H1 (cell line): ENCODE data around the gene UNC13D. TPM values are rescaled to one million over a fixed set of nuclear protein-coding genes. Genes with fewer than 3 reads are reported as not detected.

ENCODE experiments used
- CTCF ChIA-PET: fragments of 300-600 bp; sonication (Branson Sonifier 250); formaldehyde crosslinking; loops from one replicate; lab custom pipeline; 2021; ENCODE audit not compliant: partially characterized antibody; lab: Charles Lee
- POLR2A ChIA-PET: fragments of 300-600 bp; sonication (Branson Sonifier 250); formaldehyde crosslinking; loops from one replicate; lab custom pipeline; 2021; ENCODE audit warnings: inconsistent platforms; ENCODE audit not compliant: partially characterized antibody; lab: Charles Lee
- DNase-seq, 2 experiments: peaks; one replicate each; pipeline versions ENCODE4 v3.0.0 to v3.0.0-alpha.2; 2010 to 2022; ENCODE audit warnings: low spot score in 2 of 2, low read depth in 1 of 2, mixed read lengths in 1 of 2
- FAIRE-seq: peaks from 2 replicates; lab custom pipeline; 2011; peaks lifted over from hg19 to GRCh38; lab: Jason Lieb, UNC
- H2AFZ ChIP-seq: 2 replicates; pipeline ENCODE4 v1.8.1; 2012; ENCODE audit warnings: low read length, inconsistent platforms
- H2AK5ac ChIP-seq: 2 replicates; pipeline ENCODE4 v1.6.1; 2013; ENCODE audit warnings: low read depth, low read length
- H2BK120ac ChIP-seq: replicated peaks from 2 replicates; pipeline ENCODE3; 2013; ENCODE audit warnings: low read depth, low read length, inconsistent platforms
- H2BK12ac ChIP-seq: 2 replicates; pipeline ENCODE4 v1.6.1; 2013; ENCODE audit warnings: low read depth, low read length
- H2BK15ac ChIP-seq: 2 replicates; pipeline ENCODE4 v1.6.1; 2013; ENCODE audit warnings: low read length
- H2BK20ac ChIP-seq: 2 replicates; pipeline ENCODE4 v1.6.1; 2013; ENCODE audit warnings: low read length
- H2BK5ac ChIP-seq: 2 replicates; pipeline ENCODE4 v1.6.1; 2013; ENCODE audit warnings: low read depth, low read length
- H3K14ac ChIP-seq: 2 replicates; pipeline ENCODE4 v1.6.1; 2013; ENCODE audit warnings: inconsistent platforms; ENCODE audit not compliant: insufficient read length
- H3K18ac ChIP-seq: 2 replicates; pipeline ENCODE4 v1.6.1; 2013; ENCODE audit warnings: low read length; ENCODE audit errors: extremely low read depth
- H3K23ac ChIP-seq: 2 replicates; pipeline ENCODE4 v1.6.1; 2013; ENCODE audit warnings: inconsistent platforms; ENCODE audit not compliant: insufficient read length
- H3K23me2 ChIP-seq: 2 replicates; pipeline ENCODE4 v1.6.1; 2013; ENCODE audit warnings: low read depth, low read length
- H3K27ac ChIP-seq: 2 replicates; pipeline ENCODE4 v1.6.1; 2011; ENCODE audit warnings: low read depth, low read length, inconsistent platforms
- H3K27me3 ChIP-seq, 4 experiments: replicated peaks in 1 of 4; 1 replicate in 1 of 4; 2 replicates in 3 of 4; pipeline versions ENCODE4 v1.6.1 to v1.8.1; 2011 to 2013; ENCODE audit warnings: low read length in 3 of 4, mild to moderate bottlenecking in 3 of 4, inconsistent platforms in 2 of 4, mixed read lengths in 2 of 4, moderate library complexity in 1 of 4; ENCODE audit not compliant: control insufficient read depth in 3 of 4, insufficient read depth in 3 of 4; ENCODE audit errors: extremely low read depth in 1 of 4
- H3K36me3 ChIP-seq, 4 experiments: 2 replicates each; pipeline versions ENCODE4 v1.6.1 to v1.8.1; 2011 to 2013; ENCODE audit warnings: mild to moderate bottlenecking in 4 of 4, low read length in 3 of 4, moderate library complexity in 2 of 4, control low read depth in 1 of 4, inconsistent platforms in 1 of 4; ENCODE audit not compliant: insufficient read depth in 4 of 4, control insufficient read depth in 2 of 4
- H3K4ac ChIP-seq: replicated peaks from 2 replicates; pipeline ENCODE3; 2013; ENCODE audit warnings: low read length, low read depth, mixed read lengths, inconsistent platforms; ENCODE audit not compliant: insufficient read length
- H3K4me1 ChIP-seq, 4 experiments: replicated peaks in 1 of 4; 1 replicate in 1 of 4; 2 replicates in 3 of 4; pipeline versions ENCODE4 v1.6.1 to v1.8.1; 2011 to 2013; ENCODE audit warnings: low read length in 3 of 4, inconsistent platforms in 2 of 4, mixed read lengths in 1 of 4; ENCODE audit not compliant: insufficient read depth in 4 of 4, control insufficient read depth in 3 of 4
- H3K4me2 ChIP-seq, 2 experiments: 2 replicates each; pipeline versions ENCODE4 v1.6.1 to v1.8.1; 2011 to 2013; ENCODE audit warnings: low read depth in 2 of 2, low read length in 2 of 2, control low read depth in 1 of 2, inconsistent platforms in 1 of 2, mild to moderate bottlenecking in 1 of 2; ENCODE audit not compliant: insufficient read depth in 1 of 2
- H3K4me3 ChIP-seq, 4 experiments: fragments of 200-600, 300-600 bp in 1 of 4; sonication (generic), shearing (Covaris generic), sonication (Bioruptor Twin) in 1 of 4; 2 replicates each; pipeline versions ENCODE4 v1.5.1 to v1.8.1; 2011 to 2016; ENCODE audit warnings: low read length in 4 of 4, low read depth in 3 of 4, control low read depth in 2 of 4, inconsistent platforms in 2 of 4, mild to moderate bottlenecking in 2 of 4, mixed read lengths in 1 of 4, moderate library complexity in 1 of 4; ENCODE audit not compliant: insufficient read depth in 2 of 4; ENCODE audit errors: extremely low read depth in 1 of 4
- H3K56ac ChIP-seq: replicated peaks from 2 replicates; pipeline ENCODE3; 2013; ENCODE audit warnings: low read depth, mild to moderate bottlenecking, mixed read lengths, low read length, inconsistent platforms; ENCODE audit not compliant: insufficient read length
- H3K79me1 ChIP-seq: 2 replicates; pipeline ENCODE4 v1.6.1; 2013; ENCODE audit warnings: low read depth, low read length, control low read depth
- H3K79me2 ChIP-seq, 2 experiments: 2 replicates each; pipeline versions ENCODE4 v1.6.1 to v1.8.1; 2012 to 2013; ENCODE audit warnings: low read length in 2 of 2, mild to moderate bottlenecking in 2 of 2, inconsistent platforms in 1 of 2; ENCODE audit not compliant: insufficient read depth in 2 of 2, control insufficient read depth in 1 of 2
- H3K9ac ChIP-seq, 4 experiments: replicated peaks in 1 of 4; 1 replicate in 1 of 4; 2 replicates in 3 of 4; pipeline versions ENCODE4 v1.6.1 to v1.8.1; 2011 to 2013; ENCODE audit warnings: low read depth in 3 of 4, low read length in 3 of 4, control low read depth in 2 of 4, mild to moderate bottlenecking in 2 of 4, moderate library complexity in 2 of 4, inconsistent platforms in 1 of 4; ENCODE audit errors: extremely low read depth in 1 of 4
- H3K9me3 ChIP-seq, 2 experiments: 2 replicates each; pipeline versions ENCODE4 v1.6.1 to v1.8.1; 2012 to 2013; ENCODE audit warnings: mild to moderate bottlenecking in 2 of 2, moderate library complexity in 2 of 2, control low read depth in 1 of 2, inconsistent platforms in 1 of 2, low read depth in 1 of 2, low read length in 1 of 2, mixed read lengths in 1 of 2; ENCODE audit not compliant: insufficient read depth in 2 of 2
- H4K20me1 ChIP-seq, 2 experiments: replicated peaks in 1 of 2; 2 replicates each; pipeline versions ENCODE3 to v1.8.1; 2011 to 2013; ENCODE audit warnings: inconsistent platforms in 2 of 2, low read length in 2 of 2, mild to moderate bottlenecking in 1 of 2; ENCODE audit not compliant: insufficient read depth in 2 of 2, control insufficient read depth in 1 of 2
- H4K5ac ChIP-seq: 2 replicates; pipeline ENCODE4 v1.6.1; 2013; ENCODE audit warnings: low read length, low read depth, mixed read lengths, inconsistent platforms; ENCODE audit not compliant: insufficient read length
- H4K8ac ChIP-seq: 2 replicates; pipeline ENCODE4 v1.8.0; 2013; ENCODE audit warnings: mild to moderate bottlenecking, moderate library complexity, low read length, inconsistent platforms; ENCODE audit not compliant: insufficient read depth; ENCODE audit errors: extremely low read depth
- H4K91ac ChIP-seq: replicated peaks from 2 replicates; pipeline ENCODE3; 2013; ENCODE audit warnings: low read length, mixed read lengths, inconsistent platforms; ENCODE audit not compliant: insufficient read length
- WGBS, 2 experiments: shearing (Covaris generic) in 1 of 2; methylation state at CpG; one replicate each; pipeline versions ENCODE4 v1.1.6 to v1.1.7; 2013 to 2015; ENCODE audit warnings: low lambda C conversion rate in 2 of 2, mixed read lengths in 2 of 2, inconsistent platforms in 1 of 2, low coverage in 1 of 2, missing lambda C conversion rate in 1 of 2; ENCODE audit not compliant: insufficient replicate concordance in 2 of 2, insufficient coverage in 1 of 2, insufficient read length in 1 of 2; ENCODE audit errors: extremely low coverage in 1 of 2, missing lambda C conversion rate in 1 of 2; 5-methylcytosine and 5-hydroxymethylcytosine counted together
- polyA plus RNA-seq, 7 experiments: library from polyadenylated mRNA; depleted of rRNA in 3 of 7; stranded (reverse) in 5 of 7; unstranded in 2 of 7; fragments of >200 nt in 5 of 7; fragments of 200-250 nt in 2 of 7; gene quantifications; 1 replicate in 5 of 7; 2 replicates in 1 of 7; 4 replicates in 1 of 7; pipeline versions ENCODE4 v1.2.1 to v1.2.3, GENCODE V29; 2011 to 2013; ENCODE audit warnings: missing spikeins in 2 of 7, mixed read lengths in 2 of 7
- total RNA-seq: library from RNA; stranded (reverse); fragmentation: NEBNext Ultra II Directional; extraction: Animal tissue kit (Norgen Biotek cat#: 25700); gene quantifications from 2 replicates; pipeline ENCODE4 v1.2.1, GENCODE V29; 2021
- TF ChIP-seq, protein P1 (sequence below): IDR thresholded peaks from 2 replicates; pipeline ENCODE4 v1.6.1; 2012; ENCODE audit warnings: low read length, inconsistent platforms

UNC13D gene
- total and polyA plus RNA-seq, 2 of the 8 experiments (the other 6 are each of a cell fraction or from before 2014, with no cell fraction given) = 3.6 to 8.4 TPM

DNA sequence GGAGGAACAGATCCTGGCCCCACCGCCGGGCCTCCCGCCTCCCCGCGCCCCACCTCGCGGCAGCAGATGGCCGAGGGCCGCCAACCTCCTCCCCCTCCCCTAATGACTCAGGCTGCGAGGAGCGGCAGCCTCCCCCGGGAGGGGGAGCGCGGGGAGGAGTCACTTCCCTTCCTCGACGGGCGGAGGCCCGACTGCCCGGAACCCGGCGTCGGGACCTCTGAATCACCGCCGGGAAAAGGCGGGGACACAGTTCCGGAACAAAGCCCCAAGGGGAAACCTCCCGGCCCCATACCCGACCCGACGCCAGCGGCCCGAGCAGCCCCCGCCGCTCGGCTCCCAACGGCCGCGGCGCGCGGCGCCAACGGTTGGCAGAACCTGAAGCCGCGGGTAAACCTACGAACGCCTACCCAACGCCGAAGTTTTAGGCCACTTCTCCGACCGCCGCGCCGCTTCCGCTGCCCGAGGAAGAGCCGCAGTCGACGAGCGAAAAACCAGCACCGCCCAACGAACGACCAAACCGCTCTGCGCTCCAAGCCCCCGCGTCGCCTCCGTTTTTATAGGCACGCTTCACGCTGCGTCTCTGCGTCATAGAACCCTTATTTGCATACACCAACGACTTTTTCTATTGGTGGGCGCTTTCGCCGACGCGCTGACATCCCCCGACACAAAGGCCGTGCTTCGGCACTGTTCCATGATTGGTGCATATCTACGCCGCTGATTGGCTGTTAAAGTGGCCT lies 64.8 kb downstream of the UNC13D start:
- FAIRE-seq = peak; percentile 94
- POLR2A ChIA-PET = interaction anchor here (0.6 to 8.5 kb wide), 102 partner anchors 9 to 1507 kb away, joined by 3 to 425 read pairs (median 4); partner anchors contain the start of genes AANAT, FDXR, GALK1 and ITGB4
- TF ChIP-seq, protein P1, sequence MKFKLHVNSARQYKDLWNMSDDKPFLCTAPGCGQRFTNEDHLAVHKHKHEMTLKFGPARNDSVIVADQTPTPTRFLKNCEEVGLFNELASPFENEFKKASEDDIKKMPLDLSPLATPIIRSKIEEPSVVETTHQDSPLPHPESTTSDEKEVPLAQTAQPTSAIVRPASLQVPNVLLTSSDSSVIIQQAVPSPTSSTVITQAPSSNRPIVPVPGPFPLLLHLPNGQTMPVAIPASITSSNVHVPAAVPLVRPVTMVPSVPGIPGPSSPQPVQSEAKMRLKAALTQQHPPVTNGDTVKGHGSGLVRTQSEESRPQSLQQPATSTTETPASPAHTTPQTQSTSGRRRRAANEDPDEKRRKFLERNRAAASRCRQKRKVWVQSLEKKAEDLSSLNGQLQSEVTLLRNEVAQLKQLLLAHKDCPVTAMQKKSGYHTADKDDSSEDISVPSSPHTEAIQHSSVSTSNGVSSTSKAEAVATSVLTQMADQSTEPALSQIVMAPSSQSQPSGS = peak; percentile 91

More for the DNA sequence above, 64.8 kb downstream of the UNC13D start:
- Histone ChIP-seq H4K20me1 (peaks cover 10 to 12% of the 10 kb centered on the region in 2 experiments), H3K56ac (peak overlapping the region; percentile 88), H3K9me3 (no peaks in the 10 kb centered on the region), H3K14ac (no peak overlapping the region), H4K8ac (peak overlapping the region; percentile 96; the same call in 1 of the 2 replicates), H3K79me1 (no peaks in the 10 kb centered on the region), H3K27ac (peak overlapping the region; percentile 92), H3K4me1 (peaks cover 0 to 10% (median 7%) of the 10 kb centered on the region in 4 experiments; a peak in 6 of 7 replicates), H4K5ac (peak overlapping the region; percentile 75), H2BK20ac (no peak overlapping the region), H3K4ac (no peak overlapping the region), H3K9ac (peak overlapping the region; percentile 81 to 98 (median 97)), H3K23ac (no peak overlapping the region), H2BK5ac (peak overlapping the region; percentile 67; the same call in 1 of the 2 replicates), H3K27me3 (no peaks in the 10 kb centered on the region), H3K36me3 (peaks cover 0 to 29% (median 14%) of the 10 kb centered on the region in 4 experiments; a peak in 5 of 8 replicates), H2BK12ac (no peak overlapping the region), H2AK5ac (no peak overlapping the region), H3K4me2 (peak overlapping the region; percentile 52 to 82), H3K18ac (0 out of 2 replicates have a peak overlapping the region, but pooled peaks have one; percentile 65), H3K4me3 (peak overlapping the region; percentile 75 to 93 (median 86)), H4K91ac (no peak overlapping the region), H3K23me2 (no peaks in the 10 kb centered on the region), H2BK120ac (no peak overlapping the region), H3K79me2 (peaks cover 3 to 28% of the 10 kb centered on the region in 2 experiments; a peak in 3 of 4 replicates), H2BK15ac (no peak overlapping the region), H2AFZ (no peak overlapping the region)
- 1% methylated on average over 71 of the region's 84 CpGs; no CpG with 5 or more reads in 1 of the 2 experiments for WGBS, 2 experiments
- CTCF ChIA-PET = interaction anchor here (0.6 to 21.4 kb wide), 8 partner anchors 14 to 146 kb away, joined by 3 to 359 read pairs (median 3); partner anchors contain the start of genes GALK1, RECQL5, SAP30BP and SMIM5
- peak; percentile 94 to 98 for DNase-seq
